Right renal cortex interstitium (tissue), 3 donors: ENCODE data around the gene ATP5PF. TPM values are rescaled to one million over a fixed set of nuclear protein-coding genes. Genes with fewer than 3 reads are reported as not detected.
"Not testable (repeated sequence)": the region's sequence is repeated elsewhere in the genome, so short reads cannot be mapped to it uniquely, and the experiment has no call there.

Source experiments
- DNase-seq, 3 donors: peaks; one replicate each; pipeline ENCODE4 v3.0.0-alpha.2; 2013; ENCODE audit warnings: low read depth in 3 of 3, low spot score in 2 of 3
- polyA plus RNA-seq, 3 donors: library from polyadenylated mRNA; unstranded; fragments of 120-200 nt; gene quantifications; one replicate each; pipeline ENCODE4 v1.2.1, GENCODE V29; 2013; ENCODE audit not compliant: insufficient read length in 3 of 3

Gene ATP5PF
- polyA plus RNA-seq: 100 to 1,000 TPM; 271 to 284 (median 280) TPM

- DNase-seq: peak; percentile 96 to 98 (median 97)
Measured at GRCh38 chr21:25734904-25735645, at the start of gene ATP5PF, which contains the start of gene GABPA. ATP5PF (minus strand) TSS chr21:25734904; CDS start chr21:25729794, 5,110 bp downstream. GABPA (plus strand) TSS chr21:25734972; CDS start chr21:25741599, 6,627 bp downstream.

GRCh38 chr21:25778126-25778875, 43.6 kb upstream of the ATP5PF start:
- not testable (repeated sequence) for DNase-seq

GRCh38 chr21:25776440-25776839, 41.7 kb upstream of the ATP5PF start:
- no peak for DNase-seq

DNA sequence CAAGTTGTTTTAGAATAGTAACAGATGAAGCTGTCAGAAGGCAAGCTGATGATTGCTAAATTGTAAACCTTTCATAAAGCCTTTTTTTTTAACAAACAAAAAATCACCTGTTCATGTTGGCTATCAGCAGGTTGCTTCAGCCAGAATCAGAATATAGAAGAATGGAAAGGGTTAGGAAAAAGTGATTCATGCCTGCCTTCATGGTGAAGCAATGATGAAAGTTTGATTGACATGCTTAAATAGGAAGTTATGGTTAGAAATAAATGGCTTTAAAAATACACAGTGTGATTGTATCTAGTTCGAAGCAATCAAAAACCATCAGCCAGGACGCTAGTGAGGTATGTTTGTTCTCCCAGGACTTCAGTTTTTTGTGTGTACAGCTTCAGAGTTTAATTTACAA, 38.0 kb upstream of the ATP5PF start:
- no peak for DNase-seq

DNA sequence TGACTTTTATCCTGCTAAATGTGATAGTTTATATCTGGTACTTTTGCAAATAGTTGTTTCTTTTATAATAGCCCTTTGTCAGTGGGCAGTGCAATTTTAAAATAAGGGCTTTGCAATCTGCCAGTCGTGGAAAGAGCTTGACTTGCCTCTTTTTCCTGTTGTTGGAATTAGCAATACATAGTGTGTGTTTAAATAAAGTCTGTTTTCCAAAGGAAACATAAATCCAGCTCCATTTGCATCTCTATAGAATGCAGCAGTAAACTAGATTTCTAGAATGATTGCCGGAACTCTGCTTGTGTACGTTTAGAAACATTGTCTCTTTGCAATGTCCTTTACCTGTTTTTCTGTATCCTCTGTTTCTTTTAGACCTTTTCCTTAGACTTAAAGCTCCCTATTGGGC, 33.2 kb upstream of the ATP5PF start:
- DNase-seq: no peak

- DNase-seq: no peak
Measured at GRCh38 chr21:25764065-25764464, 29.4 kb upstream of the ATP5PF start.

- no peak for DNase-seq
Measured at GRCh38 chr21:25760677-25761076, 26.0 kb upstream of the ATP5PF start.

GRCh38 chr21:25760061-25760460, 25.4 kb upstream of the ATP5PF start:
- DNase-seq: no peak

GRCh38 chr21:25759573-25759972, 24.9 kb upstream of the ATP5PF start:
- no peak for DNase-seq

DNA sequence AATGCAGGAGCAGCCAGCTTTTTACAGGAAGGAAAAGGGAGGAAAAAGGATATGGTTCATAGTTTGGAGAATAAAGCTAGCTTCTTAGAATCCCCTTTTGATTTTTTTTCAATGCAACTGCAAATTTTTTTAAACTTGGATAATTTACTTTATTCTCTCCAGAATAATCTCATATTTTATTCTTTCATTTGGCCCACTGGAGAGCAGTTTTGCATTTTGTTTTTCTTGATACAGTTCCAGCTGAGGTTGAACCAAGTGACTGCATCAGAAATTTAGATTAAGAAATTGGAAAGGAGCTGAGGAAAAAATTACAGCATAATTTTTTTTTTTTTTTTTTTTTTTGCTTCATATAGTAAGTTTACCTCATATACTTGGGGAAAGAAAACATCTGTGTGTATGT, 22.8 kb upstream of the ATP5PF start:
- no peak for DNase-seq

DNA sequence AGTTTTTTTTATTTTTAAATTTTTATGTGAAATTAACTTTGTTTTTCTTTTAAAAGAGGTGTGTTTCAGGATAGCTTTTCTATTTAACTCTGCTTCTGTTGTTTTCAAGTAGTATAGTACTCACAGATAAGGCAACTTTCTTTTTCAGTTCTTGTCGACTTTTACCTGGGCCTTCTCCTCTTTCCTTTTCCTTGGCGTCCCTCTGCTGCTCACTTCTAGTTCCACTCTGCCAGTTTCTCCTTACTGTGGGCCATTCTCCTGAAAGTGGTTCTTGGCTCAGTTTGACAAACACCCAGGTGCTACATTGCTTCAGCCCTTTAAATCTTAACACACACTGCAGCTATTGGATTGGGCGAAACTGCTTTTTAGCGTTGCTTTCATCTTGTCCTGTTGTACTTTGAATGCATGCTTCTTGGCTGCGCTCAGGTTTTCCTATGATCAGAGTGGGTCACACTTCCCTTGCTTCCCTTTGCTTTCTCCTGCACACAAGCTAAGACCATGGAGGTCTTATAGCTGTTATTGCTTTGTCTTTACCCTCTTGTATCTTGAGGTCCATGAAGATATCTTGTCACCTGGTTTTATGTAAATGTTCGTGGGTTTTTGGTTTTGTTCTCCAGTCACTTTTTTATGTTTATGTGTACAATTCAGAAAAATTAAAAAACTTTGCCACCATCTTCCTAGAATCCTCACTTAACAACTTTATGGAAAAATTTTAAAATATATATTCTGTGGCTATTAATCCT, 21.7 kb upstream of the ATP5PF start:
- no peak for DNase-seq

GRCh38 chr21:25752416-25752815, 17.7 kb upstream of the ATP5PF start:
- DNase-seq: no peak

- DNase-seq: no peak
Measured at GRCh38 chr21:25750085-25750484, 15.4 kb upstream of the ATP5PF start.

DNA sequence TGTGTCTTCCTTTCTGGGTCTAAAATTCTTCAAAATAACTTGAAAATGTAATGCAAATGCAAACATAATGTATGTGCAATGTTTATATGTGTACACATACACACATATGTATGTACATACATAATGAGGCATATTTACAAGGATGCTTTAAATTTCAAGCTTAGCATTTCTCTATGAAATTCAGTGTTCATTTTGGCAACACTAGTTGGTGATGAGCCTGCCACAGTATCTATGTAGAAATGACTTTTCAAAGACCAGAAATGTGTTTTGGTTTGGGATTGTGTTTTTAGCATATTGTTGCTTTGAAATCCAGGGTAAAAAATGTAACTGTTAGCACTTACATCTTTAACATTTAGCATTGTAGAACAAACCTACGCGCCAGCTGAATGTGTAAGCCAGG, 10.2 kb upstream of the ATP5PF start:
- DNase-seq: no peak

- no peak for DNase-seq
Measured at GRCh38 chr21:25742900-25743299, 8.2 kb upstream of the ATP5PF start.

- DNase-seq: no peak
Measured at GRCh38 chr21:25737421-25737820, 2.7 kb upstream of the ATP5PF start.

- peak; percentile 29 to 81 (median 66) for DNase-seq
Measured at GRCh38 chr21:25735646-25736597, 1.2 kb upstream of the ATP5PF start.

DNA sequence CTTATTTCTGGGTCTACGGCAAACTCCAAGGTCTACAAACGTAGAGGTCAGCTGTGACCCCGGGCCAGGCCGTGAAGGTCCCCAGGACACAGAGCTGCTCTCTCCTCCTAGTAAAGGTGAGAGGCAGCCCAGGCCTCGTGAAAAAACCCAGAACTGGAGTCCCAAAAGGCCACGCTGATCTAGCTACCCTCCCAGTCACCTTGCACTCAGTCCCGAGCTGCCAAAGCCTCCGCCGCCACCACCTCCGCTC, 125 bp downstream of the ATP5PF start:
- no peak for DNase-seq

GRCh38 chr21:25733859-25734653, 648 bp downstream of the ATP5PF start:
- DNase-seq: peak; percentile 2 to 12 (median 4)
